Vagina (tissue), 2 donors: ENCODE data around the gene ERBB3. TPM values are rescaled to one million over a fixed set of nuclear protein-coding genes. Genes with fewer than 3 reads are reported as not detected.
"Not testable (repeated sequence)": the region's sequence is repeated elsewhere in the genome, so short reads cannot be mapped to it uniquely, and the experiment has no call there.

Source experiments
- DNase-seq, 2 donors: peaks; one replicate each; pipeline ENCODE4 v3.0.0-alpha.2; 2017; ENCODE audit errors: extremely low spot score in 2 of 2
- H3K27ac ChIP-seq: fragments of 200-600 bp; sonication (generic); one replicate; pipeline ENCODE4 v1.5.1; 2019
- H3K27me3 ChIP-seq: fragments of 200-600 bp; sonication (generic); one replicate; pipeline ENCODE4 v1.5.1; 2019
- H3K36me3 ChIP-seq, 2 donors: fragments of 200-600 bp; sonication (generic); one replicate each; pipeline ENCODE4 v1.5.1; 2017 to 2019
- H3K4me1 ChIP-seq: fragments of 200-600 bp; sonication (generic); one replicate; pipeline ENCODE4 v1.5.1; 2019
- H3K4me3 ChIP-seq, 2 donors: fragments of 200-600 bp; sonication (generic); 1 replicate in 1 of 2; 2 replicates in 1 of 2; pipeline ENCODE4 v1.5.1; 2016 to 2019
- H3K9me3 ChIP-seq: fragments of 200-600 bp; sonication (generic); one replicate; pipeline ENCODE4 v1.5.1; 2019
- CTCF ChIP-seq, 3 experiments: fragments of 450-650 bp in 2 of 3; fragments of 200-600 bp in 1 of 3; sonication (generic) in 1 of 3; IDR thresholded peaks; one replicate each; pipeline ENCODE4 v1.5.1; 2017 to 2019; ENCODE audit warnings: antibody characterized with exemption in 3 of 3, mild to moderate bottlenecking in 2 of 3, moderate library complexity in 2 of 3
- POLR2A ChIP-seq, 2 donors: fragments of 450-650 bp; IDR thresholded peaks; one replicate each; pipeline ENCODE4 v1.6.1; 2017; ENCODE audit warnings: antibody characterized with exemption in 2 of 2, mild to moderate bottlenecking in 2 of 2, moderate library complexity in 2 of 2
- POLR2AphosphoS5 ChIP-seq, 2 donors: sonication (generic); formaldehyde crosslinking; IDR thresholded peaks; one replicate each; pipeline ENCODE4 v1.9.0; 2017; ENCODE audit warnings: antibody characterized with exemption in 2 of 2, mild to moderate bottlenecking in 2 of 2, low read depth in 1 of 2; ENCODE audit not compliant: insufficient read depth in 1 of 2
- intact Hi-C: fragments of 100-400 bp; cut with DNase I; formaldehyde crosslinking; loops from one replicate; pipeline ENCODE4 v1.15.1; 2023
- total RNA-seq: library from RNA; depleted of rRNA; stranded (reverse); fragments of >200 nt; gene quantifications from one replicate; pipeline ENCODE4 v1.2.3, GENCODE V29; 2016

ERBB3 gene
- total RNA-seq, 1 donor from 2014 or later: 53.8 TPM

- Histone ChIP-seq H3K36me3 (no peaks in the 10 kb centered on the region), H3K9me3 (no peaks in the 10 kb centered on the region), H3K4me1 (no peaks in the 10 kb centered on the region), H3K27me3 (no peaks in the 10 kb centered on the region), H3K27ac (no peak overlapping the region), H3K4me3 (no peak overlapping the region)
- DNase-seq: no peak
- TF ChIP-seq POLR2AphosphoS5 (IDR thresholded peaks at IDR 0.05; ENCODE audit: insufficient read depth in 1 of 2, low read depth in 1 of 2): no peak
- no peak for TF ChIP-seq CTCF (IDR thresholded peaks at IDR 0.05)
- TF ChIP-seq POLR2A (IDR thresholded peaks at IDR 0.05): no peak
- intact Hi-C loops: no loop called here
These were observed 17.0 kb upstream of the ERBB3 start for GRCh38 chr12:56062996-56063395.

GRCh38 chr12:56071648-56072047 is 8.3 kb upstream of the ERBB3 start:
- no peak for TF ChIP-seq POLR2AphosphoS5 (IDR thresholded peaks at IDR 0.05; ENCODE audit: insufficient read depth in 1 of 2, low read depth in 1 of 2)
- no peak for TF ChIP-seq CTCF (IDR thresholded peaks at IDR 0.05)
- TF ChIP-seq POLR2A (IDR thresholded peaks at IDR 0.05): no peak
- H3K27me3 ChIP-seq: no peaks in the 10 kb centered on the region
- H3K27ac ChIP-seq: no peak overlapping the region
- no peaks in the 10 kb centered on the region for H3K4me1 ChIP-seq
- H3K9me3 ChIP-seq: no peaks in the 10 kb centered on the region
- no peak for DNase-seq
- no peaks in the 10 kb centered on the region for H3K36me3 ChIP-seq
- no peak overlapping the region for H3K4me3 ChIP-seq
- intact Hi-C loops: no loop called here

- Histone ChIP-seq H3K27ac (no peak overlapping the region), H3K27me3 (no peaks in the 10 kb centered on the region), H3K36me3 (no peaks in the 10 kb centered on the region), H3K4me3 (no peak overlapping the region), H3K4me1 (no peaks in the 10 kb centered on the region), H3K9me3 (no peaks in the 10 kb centered on the region)
- DNase-seq: no peak
- intact Hi-C loops: no loop called here
- TF ChIP-seq POLR2AphosphoS5 (IDR thresholded peaks at IDR 0.05; ENCODE audit: insufficient read depth in 1 of 2, low read depth in 1 of 2) (no peak), POLR2A (IDR thresholded peaks at IDR 0.05) (no peak), CTCF (IDR thresholded peaks at IDR 0.05) (no peak)
These were observed 5.6 kb upstream of the ERBB3 start for GRCh38 chr12:56074396-56074795.

GRCh38 chr12:56077966-56078365 is 2.0 kb upstream of the ERBB3 start:
- H3K4me3 ChIP-seq, H3K4me1 ChIP-seq, H3K27ac ChIP-seq, intact Hi-C loops, H3K9me3 ChIP-seq, H3K36me3 ChIP-seq, DNase-seq, H3K27me3 ChIP-seq: not testable (repeated sequence)

- H3K27me3 ChIP-seq: no peaks in the 10 kb centered on the region
- no peaks in the 10 kb centered on the region for H3K36me3 ChIP-seq
- peak overlapping the region in 1 of 2 donors; percentile 66 for H3K4me3 ChIP-seq
- H3K4me1 ChIP-seq: peaks cover 8% of the 10 kb centered on the region
- intact Hi-C loops: no loop called here
- TF ChIP-seq POLR2AphosphoS5 (IDR thresholded peaks at IDR 0.05; ENCODE audit: insufficient read depth in 1 of 2, low read depth in 1 of 2) (no peak), CTCF (IDR thresholded peaks at IDR 0.05) (no peak), POLR2A (IDR thresholded peaks at IDR 0.05) (no peak)
- H3K27ac ChIP-seq: no peak overlapping the region
- no peaks in the 10 kb centered on the region for H3K9me3 ChIP-seq
- no peak for DNase-seq
These were observed 1.5 kb upstream of the ERBB3 start for GRCh38 chr12:56078427-56078826.
